ENCODE results near the gene SLC1A1. TPM values are rescaled to one million over a fixed set of nuclear protein-coding genes. Genes with fewer than 3 reads are reported as not detected.

SLC1A1 gene
- total RNA-seq, 1 donor from 2014 or later, result 4.7 TPM

DNA sequence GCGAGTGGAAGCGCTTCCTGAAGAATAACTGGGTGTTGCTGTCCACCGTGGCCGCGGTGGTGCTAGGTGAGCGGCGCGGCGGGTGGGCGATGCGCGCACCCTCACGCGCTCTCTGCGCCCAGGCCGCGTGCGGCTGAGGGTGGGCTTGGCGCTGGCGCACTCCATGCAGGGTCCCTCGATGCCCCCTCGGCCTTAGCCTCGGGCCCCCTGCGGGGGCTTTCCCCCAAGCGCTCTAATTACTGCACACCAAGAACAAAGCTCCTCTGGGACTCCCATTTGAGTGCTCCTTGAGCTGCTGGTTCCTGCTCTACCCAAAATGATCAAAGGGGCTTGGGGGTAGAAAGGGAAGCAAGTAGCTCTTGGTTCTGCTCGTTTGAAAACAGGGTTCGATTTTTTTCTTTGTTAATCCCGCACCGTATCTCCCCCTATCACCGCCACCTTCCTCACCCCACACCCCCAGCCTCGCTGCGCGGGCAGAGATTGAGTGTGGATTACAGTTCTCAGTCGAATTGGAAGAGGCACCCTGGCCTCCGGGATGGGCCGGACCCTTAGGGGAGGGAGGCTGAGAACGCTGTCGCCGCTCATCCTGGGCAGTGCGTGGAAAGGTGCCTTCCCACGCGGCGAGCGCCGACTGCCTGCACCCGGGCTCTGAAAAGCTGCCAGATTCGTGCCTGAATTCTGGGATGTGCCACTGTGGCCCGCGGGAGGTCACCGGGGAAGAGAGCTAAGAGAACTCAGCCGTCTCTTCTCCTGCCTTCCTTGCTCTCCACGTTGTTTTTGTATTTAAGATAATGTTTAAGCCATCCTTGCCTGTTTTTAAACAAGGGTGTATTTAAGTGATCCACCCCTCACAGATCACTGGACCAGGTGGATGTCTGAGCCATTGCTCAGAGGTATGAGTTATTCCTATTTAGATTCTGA is 697 bp downstream of the SLC1A1 start:
- no peaks in the 10 kb centered on the region for H3K27me3 ChIP-seq (ENCODE audit: control insufficient read depth, insufficient read depth, low read length)

DNA sequence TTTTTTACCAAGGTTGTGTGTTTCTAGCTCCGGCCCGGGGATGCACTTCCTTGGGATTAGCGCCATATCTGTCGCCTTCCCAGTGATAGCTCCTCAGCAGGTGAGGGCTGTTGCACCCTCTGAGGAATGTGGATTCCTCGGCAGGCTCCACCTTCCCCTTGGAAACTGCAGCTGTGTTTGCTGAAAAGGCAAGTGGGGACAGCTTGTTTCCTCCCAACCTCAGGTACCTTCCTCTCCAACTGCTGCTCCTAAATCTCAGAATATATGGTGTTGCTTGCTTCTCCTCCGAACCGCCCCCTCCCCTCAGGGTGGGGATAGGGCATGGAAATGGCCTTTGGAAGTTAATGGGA is 1.3 kb downstream of the SLC1A1 start:
- no peak for TF ChIP-seq CTCF (IDR thresholded peaks at IDR 0.05; ENCODE audit: insufficient read depth, low read length, poor library complexity, severe bottlenecking)
- Histone ChIP-seq H3K4me3 (ENCODE audit: low read depth, low read length) (peak overlapping the region; percentile 88), H3K27me3 (ENCODE audit: control insufficient read depth, insufficient read depth, low read length) (no peaks in the 10 kb centered on the region), H3K36me3 (ENCODE audit: control insufficient read depth, insufficient read depth, low read length) (no peaks in the 10 kb centered on the region)
- no peak for DNase-seq (ENCODE audit: low read depth)

More for the DNA sequence above, 697 bp downstream of the SLC1A1 start:
- DNase-seq (ENCODE audit: low read depth), result no peak
- no peak for TF ChIP-seq CTCF (IDR thresholded peaks at IDR 0.05; ENCODE audit: insufficient read depth, low read length, poor library complexity, severe bottlenecking)
- Histone ChIP-seq H3K36me3 (ENCODE audit: control insufficient read depth, insufficient read depth, low read length) (no peaks in the 10 kb centered on the region), H3K4me3 (ENCODE audit: low read depth, low read length) (peak overlapping the region; percentile 88)

DNA sequence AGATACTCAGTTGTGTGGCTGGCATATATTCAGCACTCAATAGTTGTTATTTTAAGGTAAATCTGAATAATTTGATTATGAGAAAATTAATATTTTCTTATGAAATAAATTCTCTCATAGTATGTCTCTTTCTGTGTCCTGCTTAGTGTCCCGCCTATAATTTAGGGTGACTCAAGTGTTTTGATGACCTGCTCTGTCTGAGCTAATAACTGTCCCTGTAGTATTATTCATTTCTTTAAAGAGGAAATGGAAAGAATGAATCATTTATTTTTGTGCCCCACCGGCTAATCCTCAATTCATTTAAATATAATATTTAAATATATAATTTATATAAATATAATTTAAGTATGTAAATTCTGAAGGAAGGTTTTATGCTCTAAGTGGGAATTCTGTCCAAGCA is 4.1 kb downstream of the SLC1A1 start:
- Histone ChIP-seq H3K27me3 (ENCODE audit: control insufficient read depth, insufficient read depth, low read length) (no peaks in the 10 kb centered on the region), H3K4me3 (ENCODE audit: low read depth, low read length) (no peak overlapping the region), H3K36me3 (ENCODE audit: control insufficient read depth, insufficient read depth, low read length) (no peaks in the 10 kb centered on the region)
- no peak for DNase-seq (ENCODE audit: low read depth)
- TF ChIP-seq CTCF (IDR thresholded peaks at IDR 0.05; ENCODE audit: insufficient read depth, low read length, poor library complexity, severe bottlenecking), result no peak

DNA sequence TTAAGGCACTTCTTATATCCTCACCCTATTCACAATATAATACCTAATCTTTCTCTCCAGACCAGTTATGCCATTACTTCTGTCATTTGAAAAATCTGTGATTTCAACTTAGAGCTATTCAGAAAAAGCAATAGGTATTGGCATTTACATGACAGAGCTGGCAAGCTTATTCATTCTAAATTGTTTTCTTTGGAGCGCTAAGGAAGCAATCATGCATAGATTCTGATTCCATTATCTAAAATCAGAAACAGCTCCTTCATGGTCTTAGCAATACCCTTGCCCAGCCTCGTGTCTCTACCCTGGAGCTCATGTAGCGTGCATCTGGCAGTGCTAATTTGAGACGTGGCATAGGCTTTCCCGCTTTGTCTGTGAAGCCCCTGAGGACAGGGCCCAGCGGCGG is 4.5 kb downstream of the SLC1A1 start:
- no peaks in the 10 kb centered on the region for H3K36me3 ChIP-seq (ENCODE audit: control insufficient read depth, insufficient read depth, low read length)
- DNase-seq (ENCODE audit: low read depth), result no peak
- H3K27me3 ChIP-seq (ENCODE audit: control insufficient read depth, insufficient read depth, low read length), result no peaks in the 10 kb centered on the region
- H3K4me3 ChIP-seq (ENCODE audit: low read depth, low read length), result no peak overlapping the region
- no peak for TF ChIP-seq CTCF (IDR thresholded peaks at IDR 0.05; ENCODE audit: insufficient read depth, low read length, poor library complexity, severe bottlenecking)

DNA sequence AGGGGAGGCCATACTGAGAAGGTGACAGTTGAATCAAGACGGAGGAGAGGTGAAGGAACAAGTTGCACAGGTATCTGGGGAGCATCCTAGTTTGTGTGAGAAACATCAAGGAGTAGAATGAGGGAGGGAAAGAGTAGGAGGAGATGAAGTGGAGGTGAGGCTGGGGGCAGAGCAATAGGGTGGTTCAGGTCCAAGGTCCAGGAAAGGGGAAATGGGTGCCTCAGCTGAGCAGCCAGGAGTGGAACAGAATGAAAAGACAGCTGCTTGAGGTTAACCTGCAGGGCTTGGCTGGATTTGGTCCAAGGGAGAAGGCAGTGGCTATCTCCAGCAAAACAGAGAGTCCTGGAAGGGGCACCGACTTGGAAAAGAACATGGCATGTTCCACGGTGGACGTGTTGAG is 5.3 kb downstream of the SLC1A1 start:
- H3K36me3 ChIP-seq (ENCODE audit: control insufficient read depth, insufficient read depth, low read length), result no peaks in the 10 kb centered on the region
- no peak for DNase-seq (ENCODE audit: low read depth)
- no peaks in the 10 kb centered on the region for H3K27me3 ChIP-seq (ENCODE audit: control insufficient read depth, insufficient read depth, low read length)
- TF ChIP-seq CTCF (IDR thresholded peaks at IDR 0.05; ENCODE audit: insufficient read depth, low read length, poor library complexity, severe bottlenecking), result no peak
- no peak overlapping the region for H3K4me3 ChIP-seq (ENCODE audit: low read depth, low read length)

- H3K4me3 ChIP-seq (ENCODE audit: low read depth, low read length), result no peak overlapping the region
- no peak for TF ChIP-seq CTCF (IDR thresholded peaks at IDR 0.05; ENCODE audit: insufficient read depth, low read length, poor library complexity, severe bottlenecking)
- H3K27me3 ChIP-seq (ENCODE audit: control insufficient read depth, insufficient read depth, low read length), result no peaks in the 10 kb centered on the region
- no peak for DNase-seq (ENCODE audit: low read depth)
- H3K36me3 ChIP-seq (ENCODE audit: control insufficient read depth, insufficient read depth, low read length), result no peaks in the 10 kb centered on the region
These were observed 6.2 kb downstream of the SLC1A1 start for GRCh38 chr9:4496497-4496896.

Data from kidney epithelial cell (primary cell).